AG04450 (cell line): Measurements from ENCODE around the gene CLEC10A. TPM values are rescaled to one million over a fixed set of nuclear protein-coding genes. Genes with fewer than 3 reads are reported as not detected.

Source experiments
- CTCF ChIA-PET: fragments of 300-600, 350-600 bp; formaldehyde crosslinking; extraction: SDS; loops from one replicate; lab custom pipeline; 2022; ENCODE audit warnings: antibody characterized with exemption, inconsistent platforms; lab: Charles Lee
- POLR2A ChIA-PET: fragments of 350-600 bp; formaldehyde crosslinking; extraction: SDS; loops from one replicate; lab custom pipeline; 2021; ENCODE audit warnings: antibody characterized with exemption, inconsistent platforms; lab: Yijun Ruan, JAX
- DNase-seq: peaks from one replicate; pipeline ENCODE4 v3.0.0-alpha.2; 2011; ENCODE audit warnings: low read depth, low spot score
- H3K27ac ChIP-seq: one replicate; pipeline ENCODE4 v1.5.1; 2012; ENCODE audit warnings: low read depth, low read length, control low read depth
- H3K27me3 ChIP-seq: one replicate; pipeline ENCODE4 v1.6.0; 2012; ENCODE audit warnings: low read length; ENCODE audit not compliant: control insufficient read depth, insufficient read depth
- H3K4me3 ChIP-seq: 2 replicates; pipeline ENCODE4 v1.5.1; 2011; ENCODE audit warnings: mild to moderate bottlenecking, low read depth, low read length, control low read depth
- H3K9me3 ChIP-seq: 2 replicates; pipeline ENCODE4 v1.5.1; 2012; ENCODE audit warnings: low read length; ENCODE audit not compliant: control insufficient read depth, insufficient read depth
- polyA plus RNA-seq: library from polyadenylated mRNA; depleted of rRNA; stranded (reverse); fragments of >200 nt; gene quantifications from 2 replicates; pipeline ENCODE4 v1.2.3, GENCODE V29; 2011
- TF ChIP-seq, protein P1 (sequence below): IDR thresholded peaks from 2 replicates; pipeline ENCODE4 v1.5.1; 2011; ENCODE audit warnings: low read depth, low read length, control low read depth, inconsistent platforms

The CLEC10A gene
- polyA plus RNA-seq, 1 experiment: not detected

DNA sequence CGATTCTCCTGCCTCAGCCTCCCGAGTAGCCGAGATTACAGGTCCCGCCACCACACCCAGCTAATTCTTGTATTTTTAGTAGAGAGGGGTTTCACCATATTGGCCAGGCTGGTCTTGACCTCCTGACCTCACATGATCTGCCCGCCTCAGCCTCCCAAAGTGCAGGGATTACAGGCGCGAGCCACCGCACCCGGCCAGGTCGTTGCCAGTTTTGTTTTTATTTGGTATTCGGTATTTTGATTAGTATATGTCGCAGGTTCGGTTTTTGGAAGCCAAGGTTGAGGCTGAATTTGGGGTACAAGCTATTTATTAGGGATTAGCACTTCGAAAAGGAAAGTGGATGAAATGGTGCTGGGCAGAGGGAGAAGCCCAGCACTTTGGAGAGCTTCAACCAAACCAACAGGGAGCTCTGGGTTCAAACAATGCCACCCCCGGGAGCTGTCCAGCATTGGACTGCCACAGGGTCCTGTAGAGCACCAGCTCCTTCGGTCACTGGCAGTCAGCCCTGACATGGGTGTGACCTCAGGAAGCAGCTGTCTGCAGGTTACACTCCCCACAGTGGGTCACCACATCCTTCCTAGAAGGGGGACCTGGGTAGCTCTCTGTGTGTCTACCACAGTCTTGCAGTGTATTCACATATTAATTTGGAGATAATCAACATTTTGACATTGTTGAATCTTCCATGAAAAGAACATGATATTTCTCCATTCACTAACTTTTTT is 1.5 kb upstream of the CLEC10A start:
- DNase-seq: no peak

DNA sequence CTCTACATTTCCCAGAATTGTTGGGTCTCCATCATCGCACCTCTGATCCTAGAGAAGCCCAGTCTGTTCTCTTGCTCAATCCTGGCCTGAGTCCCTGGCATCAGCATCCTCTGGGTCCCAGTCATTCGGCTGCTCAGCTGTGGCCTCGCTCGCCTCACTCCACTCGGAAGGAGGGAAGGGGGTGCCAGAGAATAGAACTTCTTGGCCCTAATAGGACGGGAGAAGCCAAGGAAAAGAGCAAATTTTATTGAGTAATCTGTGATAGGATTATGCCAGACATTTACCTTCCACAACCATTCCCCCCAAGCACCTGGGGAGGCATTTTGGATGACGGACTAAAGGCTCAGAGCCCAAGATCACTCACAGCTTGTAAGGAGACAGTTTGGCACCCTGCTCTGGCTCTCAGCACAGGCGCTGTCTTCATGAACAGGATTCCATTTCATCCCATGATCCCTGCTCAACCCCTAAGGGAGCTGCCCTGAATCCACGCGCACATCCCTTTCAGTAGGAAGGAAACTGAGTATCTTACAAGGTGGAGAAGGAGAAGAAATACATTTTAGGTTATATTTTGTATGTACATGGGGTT is 498 bp upstream of the CLEC10A start:
- no peak overlapping the region for H3K4me3 ChIP-seq
- CTCF ChIA-PET: interaction anchor here (0.6 kb wide), 1 partner anchor 56 kb away, joined by 3 read pairs; no protein-coding TSS in a partner anchor
- no peak for DNase-seq
- no peaks in the 10 kb centered on the region for H3K27me3 ChIP-seq
- no peak overlapping the region for H3K27ac ChIP-seq
- no peaks in the 10 kb centered on the region for H3K9me3 ChIP-seq
- POLR2A ChIA-PET: no interaction called here
- TF ChIP-seq, protein P1, sequence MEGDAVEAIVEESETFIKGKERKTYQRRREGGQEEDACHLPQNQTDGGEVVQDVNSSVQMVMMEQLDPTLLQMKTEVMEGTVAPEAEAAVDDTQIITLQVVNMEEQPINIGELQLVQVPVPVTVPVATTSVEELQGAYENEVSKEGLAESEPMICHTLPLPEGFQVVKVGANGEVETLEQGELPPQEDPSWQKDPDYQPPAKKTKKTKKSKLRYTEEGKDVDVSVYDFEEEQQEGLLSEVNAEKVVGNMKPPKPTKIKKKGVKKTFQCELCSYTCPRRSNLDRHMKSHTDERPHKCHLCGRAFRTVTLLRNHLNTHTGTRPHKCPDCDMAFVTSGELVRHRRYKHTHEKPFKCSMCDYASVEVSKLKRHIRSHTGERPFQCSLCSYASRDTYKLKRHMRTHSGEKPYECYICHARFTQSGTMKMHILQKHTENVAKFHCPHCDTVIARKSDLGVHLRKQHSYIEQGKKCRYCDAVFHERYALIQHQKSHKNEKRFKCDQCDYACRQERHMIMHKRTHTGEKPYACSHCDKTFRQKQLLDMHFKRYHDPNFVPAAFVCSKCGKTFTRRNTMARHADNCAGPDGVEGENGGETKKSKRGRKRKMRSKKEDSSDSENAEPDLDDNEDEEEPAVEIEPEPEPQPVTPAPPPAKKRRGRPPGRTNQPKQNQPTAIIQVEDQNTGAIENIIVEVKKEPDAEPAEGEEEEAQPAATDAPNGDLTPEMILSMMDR: no peak

More for the DNA sequence above, 1.5 kb upstream of the CLEC10A start:
- CTCF ChIA-PET: interaction anchor here (0.6 kb wide), 1 partner anchor 55 kb away, joined by 3 read pairs; no protein-coding TSS in a partner anchor
- Histone ChIP-seq H3K4me3 (no peak overlapping the region), H3K27ac (no peak overlapping the region), H3K27me3 (no peaks in the 10 kb centered on the region), H3K9me3 (no peaks in the 10 kb centered on the region)
- POLR2A ChIA-PET: no interaction called here
- TF ChIP-seq, protein P1: no peak

DNA sequence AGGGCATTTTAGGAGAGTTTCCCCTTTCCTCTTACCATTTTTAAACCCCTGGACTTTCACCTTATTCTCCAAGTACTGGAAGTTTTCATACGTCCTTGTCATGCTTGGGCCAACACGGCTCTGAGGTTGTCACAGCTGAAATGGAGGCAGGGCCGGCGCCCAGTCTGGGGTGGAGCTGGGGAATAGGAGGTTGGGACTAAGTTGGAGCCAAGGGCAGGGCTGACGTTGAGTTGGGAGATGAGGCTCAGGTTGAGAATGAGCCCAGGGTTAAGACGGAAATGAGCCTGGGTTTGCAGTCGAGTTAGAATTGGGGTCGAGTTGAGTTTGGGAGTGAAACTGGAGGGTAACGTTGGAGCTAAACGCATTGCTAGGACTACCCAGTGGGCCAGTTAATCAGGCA is 1.3 kb downstream of the CLEC10A start:
- Histone ChIP-seq H3K4me3 (no peak overlapping the region), H3K27ac (no peak overlapping the region), H3K9me3 (no peaks in the 10 kb centered on the region), H3K27me3 (peaks cover 2% of the 10 kb centered on the region)
- ChIA-PET POLR2A (no interaction called here), CTCF (no interaction called here)
- DNase-seq: no peak
- TF ChIP-seq, protein P1: no peak

DNA sequence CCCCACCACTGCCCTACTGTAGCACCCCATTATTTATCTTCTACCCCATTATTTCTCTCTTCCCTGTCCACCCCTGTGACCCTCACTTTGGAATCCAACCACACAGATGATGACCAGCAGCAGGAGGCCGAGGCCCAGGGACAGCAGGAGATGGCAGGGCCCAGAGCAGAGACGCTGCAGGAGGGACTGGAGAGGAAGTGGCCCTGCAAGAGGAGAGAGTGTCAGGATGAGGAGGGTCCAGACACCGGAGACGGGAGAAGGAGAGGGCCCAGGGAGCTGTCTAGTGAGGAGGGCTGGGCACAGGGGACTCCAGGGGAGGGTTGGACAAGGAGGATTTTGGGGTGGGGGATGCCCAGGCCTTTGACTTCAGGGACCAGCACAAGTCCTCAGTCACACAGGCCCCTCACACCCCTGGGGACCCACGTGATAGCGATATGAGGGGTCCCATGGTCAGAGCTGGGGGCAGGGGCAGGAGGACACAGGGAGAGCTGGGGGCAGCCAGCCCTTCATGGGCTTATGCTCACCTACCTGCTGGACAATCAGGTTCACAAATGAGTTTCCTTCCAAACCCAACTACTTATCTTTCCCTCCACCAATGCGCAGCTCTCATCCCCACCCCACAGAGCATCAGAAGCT is 2.0 kb downstream of the CLEC10A start:
- Histone ChIP-seq H3K9me3 (no peaks in the 10 kb centered on the region), H3K27me3 (peaks cover 5% of the 10 kb centered on the region), H3K4me3 (no peak overlapping the region), H3K27ac (no peak overlapping the region)
- ChIA-PET CTCF (no interaction called here), POLR2A (no interaction called here)
- no peak for DNase-seq
- TF ChIP-seq, protein P1: no peak

DNA sequence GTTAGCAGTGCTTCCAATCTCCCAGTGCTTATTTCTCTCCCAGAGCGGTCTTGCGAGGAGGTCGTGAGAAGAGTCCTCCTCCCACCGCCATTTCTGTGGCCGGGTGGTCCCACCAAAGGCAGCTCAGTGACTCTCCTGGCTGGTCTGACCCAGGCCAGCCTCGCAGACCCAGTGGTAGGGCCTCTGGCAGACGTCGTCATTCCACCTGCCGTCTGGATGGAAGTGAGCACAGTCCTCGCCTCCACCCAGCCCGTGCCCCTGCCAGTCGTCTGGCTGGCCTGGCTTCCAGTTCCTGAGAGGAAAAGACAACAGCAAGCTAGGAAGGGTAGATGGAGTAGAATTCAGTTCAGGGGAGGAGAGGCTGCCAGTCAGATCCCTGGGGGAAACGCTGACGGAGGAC is 5.1 kb downstream of the CLEC10A start:
- TF ChIP-seq, protein P1: no peak
- no peak overlapping the region for H3K4me3 ChIP-seq
- H3K27me3 ChIP-seq: peaks cover 14% of the 10 kb centered on the region
- no peak overlapping the region for H3K27ac ChIP-seq
- H3K9me3 ChIP-seq: no peaks in the 10 kb centered on the region
- CTCF ChIA-PET: interaction anchor here (1.3 kb wide), 1 partner anchor 29 kb away, joined by 4 read pairs; no protein-coding TSS in a partner anchor
- no peak for DNase-seq
- POLR2A ChIA-PET: no interaction called here
